Endodermal cell (in vitro differentiated cells): ENCODE data around the gene OTUD3. TPM values are rescaled to one million over a fixed set of nuclear protein-coding genes. Genes with fewer than 3 reads are reported as not detected.
"Not testable (repeated sequence)": the region's sequence is repeated elsewhere in the genome, so short reads cannot be mapped to it uniquely, and the experiment has no call there.

Source experiments
- DNase-seq: peaks from one replicate; pipeline ENCODE4 v3.0.0-alpha.2; 2017
- H3K27ac ChIP-seq: 2 replicates; pipeline ENCODE4 v1.5.1; 2013; ENCODE audit warnings: mild to moderate bottlenecking, low read depth, low read length, moderate library complexity
- H3K27me3 ChIP-seq: 2 replicates; pipeline ENCODE4 v1.6.1; 2013; ENCODE audit warnings: mild to moderate bottlenecking, low read length, moderate library complexity; ENCODE audit not compliant: insufficient read depth, control insufficient read depth, poor library complexity, severe bottlenecking
- H3K36me3 ChIP-seq: 2 replicates; pipeline ENCODE4 v1.7.0; 2013; ENCODE audit warnings: mild to moderate bottlenecking, low read length, moderate library complexity; ENCODE audit not compliant: control insufficient read depth, insufficient read depth
- H3K4me1 ChIP-seq: one replicate; pipeline ENCODE4 v1.7.0; 2013; ENCODE audit warnings: low read length; ENCODE audit not compliant: control insufficient read depth, insufficient read depth
- H3K4me3 ChIP-seq: 2 replicates; pipeline ENCODE4 v1.5.1; 2013; ENCODE audit warnings: mild to moderate bottlenecking, low read length, moderate library complexity
- H3K9ac ChIP-seq: 2 replicates; pipeline ENCODE4 v1.6.1; 2013; ENCODE audit warnings: mild to moderate bottlenecking, low read length, moderate library complexity; ENCODE audit not compliant: poor library complexity, severe bottlenecking; ENCODE audit errors: extremely low read depth
- H3K9me3 ChIP-seq: 2 replicates; pipeline ENCODE4 v1.6.1; 2013; ENCODE audit warnings: mild to moderate bottlenecking, low read length, moderate library complexity; ENCODE audit not compliant: control insufficient read depth
- H3K27ac Mint-ChIP-seq: 2 replicates; pipeline ENCODE4 v1.8.0; 2020; ENCODE audit warnings: mixed read lengths
- H3K27me3 Mint-ChIP-seq: 2 replicates; pipeline ENCODE4 v1.8.0; 2021; ENCODE audit warnings: mild to moderate bottlenecking, mixed read lengths; ENCODE audit not compliant: insufficient read depth
- H3K36me3 Mint-ChIP-seq: 2 replicates; pipeline ENCODE4 v1.8.0; 2020; ENCODE audit warnings: low read depth, mixed read lengths
- H3K4me1 Mint-ChIP-seq: 2 replicates; pipeline ENCODE4 v1.8.0; 2020; ENCODE audit warnings: mixed read lengths
- H3K4me3 Mint-ChIP-seq: 2 replicates; pipeline ENCODE4 v1.8.0; 2020; ENCODE audit warnings: mild to moderate bottlenecking, moderate library complexity, mixed read lengths
- H3K9me3 Mint-ChIP-seq: 2 replicates; pipeline ENCODE4 v1.8.0; 2020; ENCODE audit warnings: mild to moderate bottlenecking, mixed read lengths
- WGBS, 2 experiments: methylation state at CpG; one replicate each; pipeline versions ENCODE4 v1.1.5 to v1.1.7; 2013; ENCODE audit warnings: missing lambda C conversion rate in 2 of 2, mixed read lengths in 1 of 2; ENCODE audit not compliant: insufficient coverage in 1 of 2, insufficient read length in 1 of 2; 5-methylcytosine and 5-hydroxymethylcytosine counted together
- total RNA-seq, 2 donors: library from RNA; stranded (reverse); fragmentation: NEBNext Ultra II Directional in 1 of 2; extraction: Animal tissue kit (Norgen Biotek cat#: 25700) in 1 of 2; gene quantifications; 2 replicates in 1 of 2; 3 replicates in 1 of 2; pipeline ENCODE4 v1.2.1, GENCODE V29; 2021
- TF ChIP-seq, protein P1 (sequence below): fragments of 200-600 bp; sonication (generic); conservative IDR thresholded peaks from 2 replicates; pipeline ENCODE4 v1.5.0; 2021; ENCODE audit warnings: antibody characterized with exemption, mild to moderate bottlenecking

Gene OTUD3
- total RNA-seq, 2 donors from 2014 or later: 14.5 to 25.0 TPM

DNA sequence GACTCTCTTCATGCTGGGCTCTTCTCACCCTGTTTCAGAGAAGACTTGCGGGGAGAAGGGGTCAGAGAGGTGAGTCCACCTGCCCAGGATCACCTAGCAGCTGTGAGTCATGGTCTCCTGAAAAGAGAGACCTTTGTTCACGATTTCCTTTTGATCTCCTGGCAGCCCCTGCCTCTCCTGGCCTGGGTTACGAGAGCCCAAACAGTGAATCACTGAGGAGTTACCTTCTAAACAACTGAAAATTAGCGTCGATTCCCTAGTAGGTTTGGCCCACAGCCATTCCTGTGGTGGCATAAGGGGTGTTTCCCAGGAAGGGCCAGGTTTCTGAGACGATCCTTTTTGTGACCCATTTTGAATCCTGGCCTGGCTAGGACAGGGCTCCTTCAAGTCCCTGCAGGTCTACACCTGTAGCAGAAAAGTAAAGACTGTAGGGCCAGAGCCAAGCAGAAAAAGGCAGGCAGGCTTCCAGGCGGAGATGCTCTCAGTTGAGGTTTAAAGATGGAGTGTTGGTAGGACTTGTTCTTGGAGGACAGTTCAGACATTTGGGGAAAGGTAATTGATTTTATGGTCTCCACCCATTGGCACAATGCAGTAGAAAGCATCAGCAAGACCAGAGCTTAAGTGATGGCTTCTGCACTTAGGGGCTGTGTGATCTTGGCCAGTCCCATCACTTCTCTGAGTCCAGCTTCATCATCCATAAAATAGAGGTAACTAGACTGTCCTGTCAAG is 43.3 kb downstream of the OTUD3 start:
- peaks cover 21% of the 10 kb centered on the region for H3K9me3 Mint-ChIP-seq
- TF ChIP-seq, protein P1, sequence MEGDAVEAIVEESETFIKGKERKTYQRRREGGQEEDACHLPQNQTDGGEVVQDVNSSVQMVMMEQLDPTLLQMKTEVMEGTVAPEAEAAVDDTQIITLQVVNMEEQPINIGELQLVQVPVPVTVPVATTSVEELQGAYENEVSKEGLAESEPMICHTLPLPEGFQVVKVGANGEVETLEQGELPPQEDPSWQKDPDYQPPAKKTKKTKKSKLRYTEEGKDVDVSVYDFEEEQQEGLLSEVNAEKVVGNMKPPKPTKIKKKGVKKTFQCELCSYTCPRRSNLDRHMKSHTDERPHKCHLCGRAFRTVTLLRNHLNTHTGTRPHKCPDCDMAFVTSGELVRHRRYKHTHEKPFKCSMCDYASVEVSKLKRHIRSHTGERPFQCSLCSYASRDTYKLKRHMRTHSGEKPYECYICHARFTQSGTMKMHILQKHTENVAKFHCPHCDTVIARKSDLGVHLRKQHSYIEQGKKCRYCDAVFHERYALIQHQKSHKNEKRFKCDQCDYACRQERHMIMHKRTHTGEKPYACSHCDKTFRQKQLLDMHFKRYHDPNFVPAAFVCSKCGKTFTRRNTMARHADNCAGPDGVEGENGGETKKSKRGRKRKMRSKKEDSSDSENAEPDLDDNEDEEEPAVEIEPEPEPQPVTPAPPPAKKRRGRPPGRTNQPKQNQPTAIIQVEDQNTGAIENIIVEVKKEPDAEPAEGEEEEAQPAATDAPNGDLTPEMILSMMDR: no peak
- 85 to 87% methylated on average over 5 to 7 of the region's 7 CpGs for WGBS, 2 experiments
- Histone ChIP-seq H3K27ac (no peak overlapping the region), H3K4me1 (no peaks in the 10 kb centered on the region), H3K4me3 (no peak overlapping the region), H3K36me3 (no peaks in the 10 kb centered on the region), H3K9me3 (peaks cover 4% of the 10 kb centered on the region), H3K27me3 (no peaks in the 10 kb centered on the region), H3K9ac (no peak overlapping the region)
- no peak overlapping the region for H3K27ac Mint-ChIP-seq
- no peaks in the 10 kb centered on the region for H3K4me1 Mint-ChIP-seq
- H3K27me3 Mint-ChIP-seq: peaks cover 4% of the 10 kb centered on the region
- no peaks in the 10 kb centered on the region for H3K36me3 Mint-ChIP-seq
- no peak overlapping the region for H3K4me3 Mint-ChIP-seq
- DNase-seq: no peak

DNA sequence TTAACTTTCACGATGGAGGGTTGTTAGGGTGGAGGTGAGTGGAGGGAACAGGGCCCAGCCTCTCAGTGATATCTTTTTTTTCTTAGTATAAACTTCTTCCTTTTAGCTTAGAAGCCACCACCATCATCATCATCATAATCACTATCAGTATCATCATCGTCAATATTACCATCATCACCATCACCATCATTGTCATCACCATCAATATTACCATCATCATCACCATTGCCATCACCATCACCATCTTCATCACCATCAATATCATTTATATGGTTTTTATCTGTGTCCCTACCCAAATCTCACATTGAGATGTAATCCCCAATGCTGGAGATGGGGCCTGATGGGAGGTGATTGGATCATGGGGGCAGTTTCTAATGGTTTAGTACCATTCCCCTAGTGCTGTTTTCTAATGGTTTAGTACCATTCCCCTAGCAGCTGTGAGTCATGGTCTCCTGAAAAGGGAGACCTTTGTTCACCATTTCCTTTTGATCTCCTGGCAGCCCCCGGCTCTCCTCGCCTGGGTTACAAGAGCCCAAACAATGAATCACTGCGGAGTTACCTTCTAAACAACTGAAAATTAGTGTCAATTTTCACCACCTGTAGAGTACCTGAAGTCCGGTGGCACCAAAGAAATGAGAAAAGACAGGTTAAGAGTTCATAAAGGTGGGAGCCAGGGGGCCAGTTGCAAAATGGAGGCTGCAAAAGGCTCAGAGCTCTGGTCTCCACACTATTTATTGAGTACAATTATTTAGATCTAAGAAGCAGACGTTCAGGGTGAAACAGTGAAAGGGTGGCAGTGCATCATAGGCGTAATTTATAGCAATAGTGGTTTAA is 44.3 kb downstream of the OTUD3 start:
- Histone ChIP-seq H3K4me3 (no peak overlapping the region), H3K36me3 (no peaks in the 10 kb centered on the region), H3K27ac (no peak overlapping the region), H3K9me3 (peaks cover 14% of the 10 kb centered on the region), H3K27me3 (no peaks in the 10 kb centered on the region), H3K9ac (no peak overlapping the region), H3K4me1 (no peaks in the 10 kb centered on the region)
- no peak overlapping the region for H3K4me3 Mint-ChIP-seq
- peaks cover 31% of the 10 kb centered on the region for H3K9me3 Mint-ChIP-seq
- H3K27me3 Mint-ChIP-seq: peaks cover 1% of the 10 kb centered on the region
- 82 to 86% methylated on average over 6 to 7 of the region's 8 CpGs for WGBS, 2 experiments
- TF ChIP-seq, protein P1: no peak
- H3K4me1 Mint-ChIP-seq: no peaks in the 10 kb centered on the region
- no peaks in the 10 kb centered on the region for H3K36me3 Mint-ChIP-seq
- H3K27ac Mint-ChIP-seq: no peak overlapping the region
- DNase-seq: no peak

DNA sequence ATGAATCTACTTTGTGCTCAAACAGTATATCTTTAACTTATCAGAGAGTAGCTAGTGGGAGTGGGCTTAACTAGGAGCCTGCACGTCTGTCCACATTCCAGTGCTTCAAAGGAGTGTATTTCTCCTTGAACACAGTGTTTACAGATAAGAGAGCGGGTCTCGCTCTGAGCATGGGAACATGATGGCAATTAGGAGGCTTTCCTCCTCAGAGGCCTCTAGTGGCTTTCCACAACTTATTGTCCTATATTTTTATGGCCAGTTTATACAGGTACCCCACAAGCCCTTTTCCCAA is 44.9 kb downstream of the OTUD3 start:
- not testable (repeated sequence) for H3K4me3 Mint-ChIP-seq, H3K27me3 ChIP-seq, H3K9ac ChIP-seq, H3K4me3 ChIP-seq, H3K27ac Mint-ChIP-seq, H3K27me3 Mint-ChIP-seq, H3K4me1 Mint-ChIP-seq, H3K27ac ChIP-seq, H3K36me3 Mint-ChIP-seq, DNase-seq, H3K4me1 ChIP-seq, H3K36me3 ChIP-seq
- peaks cover 37% of the 10 kb centered on the region for H3K9me3 Mint-ChIP-seq
- 81 to 94% methylated on average over 3 of the region's 3 CpGs for WGBS, 2 experiments
- peaks cover 20% of the 10 kb centered on the region for H3K9me3 ChIP-seq
